Body of pancreas (tissue), 4 donors: ENCODE data around the gene RIPK3.

ENCODE experiments used
- CTCF ChIP-seq, 7 experiments: fragments of 450-650 bp in 4 of 7; fragments of 200-600 bp in 3 of 7; sonication (generic) in 3 of 7; IDR thresholded peaks; one replicate each; pipeline ENCODE4 v1.5.1; 2016 to 2019; ENCODE audit warnings: antibody characterized with exemption in 7 of 7
- POLR2A ChIP-seq, 3 donors: fragments of 450-650 bp; IDR thresholded peaks; one replicate each; pipeline ENCODE4 v1.6.1; 2016; ENCODE audit warnings: antibody characterized with exemption in 3 of 3, mild to moderate bottlenecking in 2 of 3

GRCh38 chr14:24366721-24367513, 27.1 kb upstream of the RIPK3 start:
- TF ChIP-seq CTCF (IDR thresholded peaks at IDR 0.05): no peak
- TF ChIP-seq POLR2A (IDR thresholded peaks at IDR 0.05): peak; percentile 51 to 67 (median 64)
